Stimulated activated CD4-positive, alpha-beta T cell treated with anti-CD3 and anti-CD28 coated beads, Interleukin-12 subunit alpha, Interleukin-12 subunit beta, amount 100 ng/mL, for 48 hours (primary cell): ENCODE data around the gene TRIM28.
"Not testable (repeated sequence)": the region's sequence is repeated elsewhere in the genome, so short reads cannot be mapped to it uniquely, and the experiment has no call there.

ENCODE experiments used
- DNase-seq, 3 donors: peaks; one replicate each; pipeline ENCODE4 v3.0.0-alpha.2; 2020; ENCODE audit warnings: low read depth in 2 of 3, low spot score in 1 of 3

The TRIM28 gene

GRCh38 chr19:58543826-58544590 lies at the start of gene TRIM28:
Gene TRIM28 (plus strand): TSS chr19:58544064. CDS start chr19:58544758, 694 bp downstream.
- peak; percentile 100 for DNase-seq

DNA sequence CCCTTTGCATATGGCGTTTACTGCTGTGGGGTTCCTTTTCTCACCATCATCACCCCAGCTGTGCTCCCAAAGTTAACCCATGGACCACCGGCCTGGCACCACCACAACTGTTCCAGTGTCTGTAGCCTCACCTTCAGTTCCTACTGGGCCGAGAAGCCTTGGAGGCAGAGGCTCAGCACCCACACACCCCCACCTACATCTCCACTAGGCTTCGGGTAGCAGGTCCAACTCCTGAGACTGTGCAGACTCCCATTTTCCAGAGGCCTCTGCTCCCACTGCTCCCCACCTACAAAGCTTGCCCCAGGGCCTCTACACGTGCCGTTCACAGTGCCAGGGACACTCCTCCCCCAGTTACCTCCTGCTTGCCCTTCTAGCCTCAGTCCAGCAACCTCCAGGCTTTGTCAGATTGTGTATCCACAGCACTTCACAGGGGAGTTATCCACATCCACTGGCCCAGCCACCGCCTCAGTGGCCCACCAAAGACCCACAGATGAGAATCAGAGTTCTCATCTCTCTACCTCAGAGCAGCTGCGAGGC lies 46.2 kb upstream of the TRIM28 start:
- DNase-seq = no peak

- DNase-seq = no peak
Measured at GRCh38 chr19:58498316-58499020, 45.4 kb upstream of the TRIM28 start.

- DNase-seq = peak; percentile 99
Measured at GRCh38 chr19:58499021-58499927, 44.6 kb upstream of the TRIM28 start.

DNA sequence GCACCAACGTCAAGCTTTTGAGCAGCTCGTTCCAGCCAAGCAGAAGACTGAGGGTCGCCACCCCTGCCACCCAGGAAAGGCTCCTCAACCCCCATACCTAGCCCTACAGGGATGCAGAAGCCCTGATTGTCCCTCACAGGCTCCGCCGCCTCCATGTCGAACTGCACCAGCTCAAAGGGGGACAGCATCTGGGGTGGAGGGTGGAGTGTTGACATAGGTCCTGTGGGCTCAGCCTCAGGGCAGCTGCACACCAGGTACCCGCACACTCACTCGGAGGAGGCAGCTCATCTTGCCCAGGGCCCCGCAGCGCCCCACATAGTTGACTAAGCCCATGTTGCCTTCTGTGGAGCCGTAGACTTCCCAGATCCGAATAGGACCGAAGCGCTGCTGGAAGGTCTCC lies 43.6 kb upstream of the TRIM28 start:
- DNase-seq = no peak

DNA sequence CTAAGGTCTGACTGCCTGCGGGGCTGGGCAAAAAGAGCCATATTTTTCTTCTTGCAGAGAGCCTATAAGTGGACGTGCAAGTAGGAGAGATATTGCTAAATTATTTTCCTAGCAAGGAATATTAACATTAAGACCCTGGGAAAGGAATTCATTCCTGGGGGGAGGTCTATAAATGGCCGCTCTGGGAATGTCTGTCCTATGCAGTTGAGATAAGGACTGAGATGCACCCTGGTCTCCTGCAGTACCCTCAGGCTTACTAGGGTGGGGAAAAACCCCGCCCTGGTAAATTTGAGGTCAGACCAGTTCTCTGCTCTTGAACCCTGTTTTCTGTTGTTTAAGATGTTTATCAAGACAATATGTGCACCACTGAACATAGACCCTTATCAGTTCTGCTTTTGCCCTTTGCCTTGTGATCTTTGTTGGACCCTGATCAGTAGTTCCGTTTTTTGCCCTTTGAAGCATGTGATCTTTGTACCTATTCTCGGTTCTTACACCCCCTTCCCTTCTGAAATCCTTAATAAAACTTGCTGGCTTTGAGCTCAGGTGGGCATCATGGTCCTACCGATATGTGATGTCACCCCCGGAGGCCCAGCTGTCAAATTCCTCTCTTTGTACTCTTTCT lies 36.2 kb upstream of the TRIM28 start:
- not testable (repeated sequence) for DNase-seq

- no peak for DNase-seq
Measured at GRCh38 chr19:58509731-58510083, 34.2 kb upstream of the TRIM28 start.

GRCh38 chr19:58510084-58510862 lies 33.6 kb upstream of the TRIM28 start:
- no peak for DNase-seq

DNA sequence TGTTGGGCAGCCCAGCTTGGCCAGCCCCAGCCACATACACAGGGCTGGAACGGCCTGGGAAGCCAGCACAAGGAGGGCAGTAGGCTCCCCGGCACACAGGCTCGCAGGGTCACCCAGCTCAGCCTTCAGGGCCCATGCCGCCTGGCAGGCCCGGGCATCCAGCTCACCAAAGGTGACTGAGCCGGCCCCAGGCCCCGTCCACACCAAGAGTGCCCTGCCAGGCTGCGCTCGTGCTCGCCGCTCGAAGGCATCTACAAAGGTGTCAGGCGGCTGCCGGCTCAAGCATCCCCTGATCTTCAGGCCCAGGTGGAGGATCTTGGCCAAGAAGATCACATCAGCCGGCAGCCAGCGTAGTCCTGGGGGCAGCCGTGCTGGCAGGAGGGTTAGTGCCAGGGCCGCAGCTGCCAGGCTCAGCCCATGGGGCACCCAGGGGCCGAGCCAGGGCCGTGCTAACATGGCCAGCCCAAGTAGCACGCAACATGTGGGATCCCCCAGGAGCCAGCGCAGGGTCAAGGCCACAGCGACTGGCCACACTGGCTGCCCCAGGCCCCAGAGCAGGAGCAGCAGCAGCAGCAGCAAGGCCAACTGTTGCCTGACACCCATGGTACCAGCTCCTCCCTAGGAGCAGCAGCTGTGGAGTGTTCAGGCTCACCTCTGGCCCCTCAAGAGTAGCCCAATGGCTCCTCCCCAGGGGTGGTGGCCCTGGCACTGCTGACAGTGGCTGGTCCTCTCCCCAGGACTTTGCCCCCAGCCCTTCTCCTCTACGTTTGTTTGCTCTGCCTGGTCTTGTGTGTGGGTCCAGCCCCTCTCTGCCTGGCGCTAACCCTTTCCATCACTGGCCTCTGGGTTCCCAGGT lies 32.3 kb upstream of the TRIM28 start, which contains the start of gene SLC27A5:
Gene SLC27A5, minus strand, starts transcription at position 640 of the 856 bp plus-strand sequence. Its CDS starts 37 bp downstream, at position 603.
- no peak for DNase-seq

DNA sequence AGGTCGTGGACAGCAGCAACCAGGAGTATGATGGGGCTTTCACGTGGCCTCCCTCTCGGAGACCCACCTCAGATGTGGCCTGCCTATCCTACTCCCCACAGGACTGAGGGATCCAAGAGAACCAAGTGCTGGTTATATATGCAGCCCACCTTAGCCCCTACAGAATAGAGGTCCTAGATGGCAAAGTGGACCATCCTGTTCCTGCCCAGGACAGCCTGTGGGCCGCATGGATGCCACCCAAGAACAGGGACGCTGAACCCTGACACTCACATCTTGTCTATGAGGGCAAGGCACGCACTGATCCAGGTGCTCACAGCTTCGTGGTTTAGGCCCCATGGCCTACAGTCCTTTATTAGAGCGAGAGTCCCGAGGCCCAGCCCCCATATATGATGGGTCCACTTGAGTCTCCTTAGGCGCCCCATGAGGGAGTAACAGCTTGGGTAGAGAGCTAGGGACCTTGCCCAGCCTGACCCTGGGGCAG lies 30.6 kb upstream of the TRIM28 start:
- no peak for DNase-seq

GRCh38 chr19:58513694-58514563 lies 29.9 kb upstream of the TRIM28 start:
- peak; percentile 92 to 97 (median 94) for DNase-seq

- DNase-seq = no peak
Measured at GRCh38 chr19:58514564-58515022, 29.3 kb upstream of the TRIM28 start.

DNA sequence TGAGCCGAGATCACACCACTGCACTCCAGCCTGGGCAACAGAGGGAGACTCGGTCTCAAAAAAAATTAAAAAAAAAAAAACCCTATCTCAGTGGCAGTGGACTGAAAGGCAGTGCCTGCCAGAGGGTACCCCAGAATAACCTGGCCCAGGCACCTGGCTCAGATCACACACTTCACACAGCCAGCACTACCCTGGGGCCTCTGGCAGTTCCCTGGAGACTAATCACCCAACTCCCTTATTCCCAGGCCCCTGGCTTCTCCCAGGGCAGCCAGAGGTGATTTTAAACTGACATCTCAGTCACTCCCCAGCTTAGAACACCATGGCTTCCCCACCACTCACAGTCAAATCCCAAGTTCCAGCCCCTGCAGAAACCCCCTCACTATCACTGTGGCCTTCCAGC lies 28.6 kb upstream of the TRIM28 start:
- no peak for DNase-seq

GRCh38 chr19:58516246-58516836 lies 27.5 kb upstream of the TRIM28 start:
- no peak for DNase-seq

GRCh38 chr19:58516964-58517833 lies 26.7 kb upstream of the TRIM28 start:
- no peak for DNase-seq
